ENCODE data around the gene KRTAP21-2.

GRCh38 chr21:30726726-30727125 is 20.3 kb downstream of the KRTAP21-2 start:
- no peak for TF ChIP-seq CTCF (IDR thresholded peaks at IDR 0.05; ENCODE audit: low read depth, low read length, missing input control)
- no peak for TF ChIP-seq HNF4G (IDR thresholded peaks at IDR 0.05)
- TF ChIP-seq GABPA (IDR thresholded peaks at IDR 0.05 in 1 of 2, conservative IDR thresholded peaks at IDR 0.05 in 1 of 2): no peak
- no peak for TF ChIP-seq YY1 (IDR thresholded peaks at IDR 0.05)
- no peak for TF ChIP-seq MAX (IDR thresholded peaks at IDR 0.05)
- no peak for TF ChIP-seq TAF1 (conservative IDR thresholded peaks at IDR 0.05)
- TF ChIP-seq REST (IDR thresholded peaks at IDR 0.05): no peak
- TF ChIP-seq EGR1 (IDR thresholded peaks at IDR 0.05; ENCODE audit: low read depth in 2 of 2): no peak
- TF ChIP-seq NR2F2 (IDR thresholded peaks at IDR 0.05): no peak

Measured in liver (tissue), 3 donors.